ENCODE measurements around the gene EXOSC2. TPM values are rescaled to one million over a fixed set of nuclear protein-coding genes. Genes with fewer than 3 reads are reported as not detected.

The EXOSC2 gene
- total and polyA plus RNA-seq, 2 of the 8 experiments (the other 6 are each of a cell fraction or from before 2014, with no cell fraction given): 47.8 to 93.6 TPM

GRCh38 chr9:130703501-130703900 is 9.9 kb downstream of the EXOSC2 start:
- Histone ChIP-seq H3K79me1 (ENCODE audit: low read depth, low read length) (peaks cover 3% of the 10 kb centered on the region; the same call in 1 of the 2 replicates), H3K27ac (ENCODE audit: low read depth, low read length) (no peak overlapping the region), H3K27me3 (replicated peaks in 1 of 4; ENCODE audit: control insufficient read depth in 3 of 4, extremely low read depth in 1 of 4, insufficient read depth in 3 of 4, low read length in 3 of 4) (no peaks in the 10 kb centered on the region), H3K79me2 (ENCODE audit: control insufficient read depth in 1 of 2, insufficient read depth in 2 of 2, low read length in 2 of 2) (peaks cover 4 to 24% of the 10 kb centered on the region in 2 experiments; a peak in 3 of 4 replicates), H3K18ac (ENCODE audit: extremely low read depth, low read length) (no peak overlapping the region), H2BK12ac (ENCODE audit: low read depth, low read length) (no peak overlapping the region), H3K4ac (replicated peaks; ENCODE audit: insufficient read length, low read depth, low read length) (no peak overlapping the region), H3K9ac (replicated peaks in 1 of 4; ENCODE audit: extremely low read depth in 1 of 4, low read depth in 3 of 4, low read length in 3 of 4) (no peak overlapping the region), H3K56ac (replicated peaks; ENCODE audit: insufficient read length, low read depth, low read length) (no peak overlapping the region), H2AK5ac (ENCODE audit: low read depth, low read length) (no peak overlapping the region), H3K23ac (ENCODE audit: insufficient read length) (no peak overlapping the region), H2BK15ac (ENCODE audit: low read length) (no peak overlapping the region), H2BK5ac (ENCODE audit: low read depth, low read length) (no peak overlapping the region), H3K9me3 (ENCODE audit: insufficient read depth in 2 of 2, low read depth in 1 of 2, low read length in 1 of 2) (no peaks in the 10 kb centered on the region; a peak in 1 of 4 replicates), H4K91ac (replicated peaks; ENCODE audit: insufficient read length, low read length) (no peak overlapping the region), H2BK120ac (replicated peaks; ENCODE audit: low read depth, low read length) (no peak overlapping the region), H3K14ac (ENCODE audit: insufficient read length) (no peak overlapping the region), H3K36me3 (ENCODE audit: control insufficient read depth in 2 of 4, insufficient read depth in 4 of 4, low read length in 3 of 4) (peaks cover 35 to 67% (median 48%) of the 10 kb centered on the region in 4 experiments), H4K20me1 (replicated peaks in 1 of 2; ENCODE audit: control insufficient read depth in 1 of 2, insufficient read depth in 2 of 2, low read length in 2 of 2) (peaks cover 6 to 13% of the 10 kb centered on the region in 2 experiments), H4K5ac (ENCODE audit: insufficient read length, low read depth, low read length) (no peak overlapping the region), H3K23me2 (ENCODE audit: low read depth, low read length) (no peaks in the 10 kb centered on the region), H2BK20ac (ENCODE audit: low read length) (no peak overlapping the region), H3K4me1 (replicated peaks in 1 of 4; ENCODE audit: control insufficient read depth in 3 of 4, insufficient read depth in 4 of 4, low read length in 3 of 4) (no peaks in the 10 kb centered on the region; a peak in 1 of 7 replicates), H3K4me3 (ENCODE audit: extremely low read depth in 1 of 4, insufficient read depth in 2 of 4, low read depth in 3 of 4, low read length in 4 of 4) (no peak overlapping the region), H2AFZ (ENCODE audit: low read length) (no peak overlapping the region), H4K8ac (ENCODE audit: extremely low read depth, insufficient read depth, low read length) (no peak overlapping the region), H3K4me2 (ENCODE audit: insufficient read depth in 1 of 2, low read depth in 2 of 2, low read length in 2 of 2) (no peak overlapping the region)
- DNase-seq (ENCODE audit: low read depth in 1 of 2, low spot score in 2 of 2) (no peak), FAIRE-seq (no peak)
- WGBS, 2 experiments (ENCODE audit: extremely low coverage in 1 of 2, insufficient coverage in 1 of 2, insufficient read length in 1 of 2, insufficient replicate concordance in 2 of 2, low coverage in 1 of 2, low lambda C conversion rate in 2 of 2, missing lambda C conversion rate in 1 of 2): 97% methylated on average over 7 of the region's 7 CpGs; no CpG with 5 or more reads in 1 of the 2 experiments
- CTCF ChIA-PET (ENCODE audit: partially characterized antibody): interaction anchor here (1.0 to 16.2 kb wide), 4 partner anchors 11 to 229 kb away, joined by 3 to 317 read pairs (median 18); no protein-coding TSS in a partner anchor
- POLR2A ChIA-PET (ENCODE audit: partially characterized antibody): interaction anchor here (1.9 kb wide), 1 partner anchor 10 kb away, joined by 5 read pairs; the partner anchor contains the start of gene EXOSC2
- TF ChIP-seq BACH1 (IDR thresholded peaks at IDR 0.05; ENCODE audit: low read length): no peak
- no peak for TF ChIP-seq KDM1A (IDR thresholded peaks at IDR 0.05; ENCODE audit: borderline replicate concordance, low read length)
- no peak for TF ChIP-seq SP2 (IDR thresholded peaks at IDR 0.05; ENCODE audit: low read length)
- TF ChIP-seq CHD1 (IDR thresholded peaks at IDR 0.05; ENCODE audit: low read depth, low read length): no peak
- TF ChIP-seq HDAC2 (IDR thresholded peaks at IDR 0.05; ENCODE audit: borderline replicate concordance in 1 of 2, low read depth in 2 of 2, low read length in 2 of 2): no peak
- no peak for TF ChIP-seq CTCF (IDR thresholded peaks at IDR 0.05; ENCODE audit: control extremely low read depth in 1 of 3, insufficient read depth in 1 of 3, low read depth in 1 of 3, low read length in 3 of 3)
- TF ChIP-seq TAF1 (IDR thresholded peaks at IDR 0.05; ENCODE audit: low read depth, low read length): no peak
- no peak for TF ChIP-seq KDM5A (IDR thresholded peaks at IDR 0.05; ENCODE audit: low read length)
- no peak for TF ChIP-seq BCL11A (IDR thresholded peaks at IDR 0.05; ENCODE audit: low read depth in 2 of 2, low read length in 2 of 2)

Data from H1 (cell line).